ENCODE measurements around the gene NFIB. TPM values are rescaled to one million over a fixed set of nuclear protein-coding genes. Genes with fewer than 3 reads are reported as not detected.
A peak's percentile ranks its signal among the peaks of the same experiment; 100 is the strongest.

NFIB gene
- total RNA-seq, 4 donors from 2014 or later: 24.0 to 40.9 (median 30.6) TPM

GRCh38 chr9:14135421-14135820, 178.5 kb downstream of the NFIB start:
- in situ Hi-C loops (cut with MboI; ENCODE audit: low sequenced_read_pairs in 4 of 4) (no loop called here), intact Hi-C loops (cut with DNase I; ENCODE audit: low total_unique reads) (no loop called here)
- no peaks in the 10 kb centered on the region for H3K9me3 ChIP-seq
- no peak for TF ChIP-seq POLR2A (IDR thresholded peaks at IDR 0.05)
- no peak for TF ChIP-seq CTCF (IDR thresholded peaks at IDR 0.05 in 4 of 5, conservative IDR thresholded peaks at IDR 0.05 in 1 of 5)
- H3K36me3 ChIP-seq: no peaks in the 10 kb centered on the region
- ATAC-seq (no peak), DNase-seq (no peak)
- no peak overlapping the region for H3K4me3 ChIP-seq
- no peaks in the 10 kb centered on the region for H3K27me3 ChIP-seq
- no peak overlapping the region for H3K27ac ChIP-seq
- peaks cover 0 to 11% of the 10 kb centered on the region in 2 donors for H3K4me1 ChIP-seq

GRCh38 chr9:14133394-14133793, 180.5 kb downstream of the NFIB start:
- in situ Hi-C loops (cut with MboI; ENCODE audit: low sequenced_read_pairs in 4 of 4) (no loop called here), intact Hi-C loops (cut with DNase I; ENCODE audit: low total_unique reads) (no loop called here)
- Histone ChIP-seq H3K27me3 (no peaks in the 10 kb centered on the region), H3K9me3 (no peaks in the 10 kb centered on the region), H3K27ac (peak overlapping the region in 1 of 4 donors; percentile 24), H3K4me1 (peaks cover 0 to 8% of the 10 kb centered on the region in 2 donors), H3K36me3 (no peaks in the 10 kb centered on the region), H3K4me3 (no peak overlapping the region)
- DNase-seq (no peak), ATAC-seq (no peak)
- no peak for TF ChIP-seq CTCF (IDR thresholded peaks at IDR 0.05 in 4 of 5, conservative IDR thresholded peaks at IDR 0.05 in 1 of 5)
- TF ChIP-seq POLR2A (IDR thresholded peaks at IDR 0.05): no peak

GRCh38 chr9:14132775-14133174, 181.2 kb downstream of the NFIB start:
- peak overlapping the region in 1 of 4 donors; percentile 24 for H3K27ac ChIP-seq
- DNase-seq (no peak), ATAC-seq (no peak)
- TF ChIP-seq CTCF (IDR thresholded peaks at IDR 0.05 in 4 of 5, conservative IDR thresholded peaks at IDR 0.05 in 1 of 5) (no peak), POLR2A (IDR thresholded peaks at IDR 0.05) (no peak)
- in situ Hi-C loops (cut with MboI; ENCODE audit: low sequenced_read_pairs in 4 of 4): no loop called here
- H3K27me3 ChIP-seq: no peaks in the 10 kb centered on the region
- H3K36me3 ChIP-seq: no peaks in the 10 kb centered on the region
- no peaks in the 10 kb centered on the region for H3K9me3 ChIP-seq
- H3K4me3 ChIP-seq: no peak overlapping the region
- intact Hi-C loops (cut with DNase I; ENCODE audit: low total_unique reads): no loop called here
- peaks cover 0 to 8% of the 10 kb centered on the region in 2 donors for H3K4me1 ChIP-seq

GRCh38 chr9:14131356-14132088, 182.4 kb downstream of the NFIB start:
- ATAC-seq (no peak), DNase-seq (no peak)
- no peak overlapping the region for H3K4me3 ChIP-seq
- in situ Hi-C loops (cut with MboI; ENCODE audit: low sequenced_read_pairs in 4 of 4) (no loop called here), intact Hi-C loops (cut with DNase I; ENCODE audit: low total_unique reads) (no loop called here)
- H3K27me3 ChIP-seq: no peaks in the 10 kb centered on the region
- no peaks in the 10 kb centered on the region for H3K9me3 ChIP-seq
- no peaks in the 10 kb centered on the region for H3K36me3 ChIP-seq
- TF ChIP-seq POLR2A (IDR thresholded peaks at IDR 0.05): no peak
- no peak for TF ChIP-seq CTCF (IDR thresholded peaks at IDR 0.05 in 4 of 5, conservative IDR thresholded peaks at IDR 0.05 in 1 of 5)
- no peaks in the 10 kb centered on the region for H3K4me1 ChIP-seq
- no peak overlapping the region for H3K27ac ChIP-seq

GRCh38 chr9:14127656-14128055, 186.3 kb downstream of the NFIB start:
- in situ Hi-C loops (cut with MboI; ENCODE audit: low sequenced_read_pairs in 4 of 4) (no loop called here), intact Hi-C loops (cut with DNase I; ENCODE audit: low total_unique reads) (no loop called here)
- no peak overlapping the region for H3K27ac ChIP-seq
- H3K36me3 ChIP-seq: no peaks in the 10 kb centered on the region
- TF ChIP-seq POLR2A (IDR thresholded peaks at IDR 0.05): no peak
- TF ChIP-seq CTCF (IDR thresholded peaks at IDR 0.05 in 4 of 5, conservative IDR thresholded peaks at IDR 0.05 in 1 of 5): no peak
- ATAC-seq (no peak), DNase-seq (no peak)
- H3K27me3 ChIP-seq: no peaks in the 10 kb centered on the region
- H3K4me3 ChIP-seq: no peak overlapping the region
- H3K9me3 ChIP-seq: no peaks in the 10 kb centered on the region
- H3K4me1 ChIP-seq: no peaks in the 10 kb centered on the region
